IMR-90 (cell line): Measurements from ENCODE around the gene RASSF8. TPM values are rescaled to one million over a fixed set of nuclear protein-coding genes. Genes with fewer than 3 reads are reported as not detected.

Source experiments
- ATAC-seq: fragments of 200-7000 bp; cut with Tn5 transposase; 2 replicates; pipeline ENCODE4 v1.9.1; 2020; ENCODE audit warnings: low read depth, mild to moderate bottlenecking, moderate library complexity
- BruUV-seq: library from RNA; stranded (reverse); fragments of 400-500 nt; replicated peaks from 2 replicates; lab custom pipeline; 2021; lab: Mats Ljungman, UMichigan
- CTCF ChIA-PET: fragments of 300-600 bp; formaldehyde crosslinking; extraction: SDS; loops from one replicate; lab custom pipeline; 2021; ENCODE audit warnings: antibody characterized with exemption; lab: Yijun Ruan, JAX
- POLR2A ChIA-PET: fragments of 300-600 bp; sonication (Branson Sonifier 250); formaldehyde crosslinking; loops from one replicate; lab custom pipeline; 2022; ENCODE audit warnings: antibody characterized with exemption; ENCODE audit not compliant: unreplicated experiment; lab: Charles Lee
- DNase-seq: peaks from one replicate; pipeline ENCODE4 v3.0.0; 2013
- H2AFZ ChIP-seq: replicated peaks from 2 replicates; pipeline ENCODE3; 2013; ENCODE audit warnings: low read length, mild to moderate bottlenecking; ENCODE audit not compliant: poor library complexity
- H2AK5ac ChIP-seq: 2 replicates; pipeline ENCODE4 v1.6.1; 2013; ENCODE audit warnings: low read depth, low read length, inconsistent platforms
- H2AK9ac ChIP-seq: replicated peaks from 2 replicates; pipeline ENCODE3; 2013; ENCODE audit warnings: mild to moderate bottlenecking, low read depth, low read length, moderate library complexity; ENCODE audit not compliant: poor library complexity
- H2BK120ac ChIP-seq: 2 replicates; pipeline ENCODE4 v1.6.1; 2013; ENCODE audit warnings: low read depth, low read length, inconsistent platforms
- H2BK15ac ChIP-seq: 3 replicates; pipeline ENCODE4 v1.6.1; 2013; ENCODE audit warnings: low read depth, low read length, inconsistent platforms
- H2BK20ac ChIP-seq: 2 replicates; pipeline ENCODE4 v1.6.1; 2013; ENCODE audit warnings: low read depth, mild to moderate bottlenecking, inconsistent platforms, low read length, moderate library complexity
- H2BK5ac ChIP-seq: 2 replicates; pipeline ENCODE4 v1.6.1; 2013; ENCODE audit warnings: mild to moderate bottlenecking, low read depth, low read length, inconsistent platforms; ENCODE audit not compliant: poor library complexity, severe bottlenecking
- H3K14ac ChIP-seq: replicated peaks from 2 replicates; pipeline ENCODE4 v1.6.1; 2013; ENCODE audit warnings: low read depth, low read length, inconsistent platforms
- H3K18ac ChIP-seq: 2 replicates; pipeline ENCODE4 v1.6.1; 2013; ENCODE audit warnings: low read depth, low read length, control low read depth
- H3K23ac ChIP-seq: 2 replicates; pipeline ENCODE4 v1.6.1; 2013; ENCODE audit warnings: low read depth, low read length, inconsistent platforms
- H3K27ac ChIP-seq: 2 replicates; pipeline ENCODE4 v1.5.1; 2013; ENCODE audit warnings: mild to moderate bottlenecking, control low read depth, low read length; ENCODE audit not compliant: insufficient read depth
- H3K27me3 ChIP-seq: 2 replicates; pipeline ENCODE4 v1.6.1; 2013; ENCODE audit warnings: low read length; ENCODE audit not compliant: control insufficient read depth, insufficient read depth
- H3K36me3 ChIP-seq: 2 replicates; pipeline ENCODE4 v1.6.1; 2013; ENCODE audit warnings: low read length, mixed read lengths; ENCODE audit not compliant: control insufficient read depth, insufficient read depth
- H3K4ac ChIP-seq: 2 replicates; pipeline ENCODE4 v1.6.1; 2013; ENCODE audit warnings: low read depth, low read length, inconsistent platforms
- H3K4me1 ChIP-seq: 2 replicates; pipeline ENCODE4 v1.6.1; 2013; ENCODE audit warnings: low read length, mixed read lengths; ENCODE audit not compliant: control insufficient read depth, insufficient read depth
- H3K4me2 ChIP-seq: 2 replicates; pipeline ENCODE4 v1.6.1; 2013; ENCODE audit warnings: low read depth, mild to moderate bottlenecking, control low read depth, low read length, moderate library complexity
- H3K4me3 ChIP-seq: 2 replicates; pipeline ENCODE4 v1.5.1; 2013; ENCODE audit warnings: low read depth, mild to moderate bottlenecking, control low read depth, low read length, moderate library complexity; ENCODE audit not compliant: insufficient read depth
- H3K56ac ChIP-seq: 2 replicates; pipeline ENCODE4 v1.6.1; 2013; ENCODE audit warnings: low read length, inconsistent platforms; ENCODE audit not compliant: insufficient read depth; ENCODE audit errors: extremely low read depth
- H3K79me1 ChIP-seq, 2 experiments: 2 replicates each; pipeline ENCODE4 v1.6.1; 2013; ENCODE audit warnings: low read length in 2 of 2, inconsistent platforms in 1 of 2, low read depth in 1 of 2
- H3K9ac ChIP-seq: 2 replicates; pipeline ENCODE4 v1.6.1; 2013; ENCODE audit warnings: low read depth, low read length, control low read depth
- H3K9me1 ChIP-seq: 2 replicates; pipeline ENCODE4 v1.6.1; 2013; ENCODE audit warnings: low read length, inconsistent platforms; ENCODE audit not compliant: insufficient read depth
- H3K9me3 ChIP-seq: 2 replicates; pipeline ENCODE4 v1.6.1; 2013; ENCODE audit warnings: low read length; ENCODE audit not compliant: control insufficient read depth, insufficient read depth
- H4K20me1 ChIP-seq: 2 replicates; pipeline ENCODE4 v1.6.1; 2013; ENCODE audit warnings: low read length, inconsistent platforms; ENCODE audit not compliant: insufficient read depth
- H4K5ac ChIP-seq: 2 replicates; pipeline ENCODE4 v1.6.1; 2013; ENCODE audit warnings: mild to moderate bottlenecking, low read depth, low read length, control low read depth
- H4K8ac ChIP-seq, 2 experiments: 2 replicates each; pipeline ENCODE4 v1.6.1; 2013; ENCODE audit warnings: low read depth in 2 of 2, low read length in 2 of 2, control low read depth in 1 of 2, inconsistent platforms in 1 of 2
- H4K91ac ChIP-seq: 2 replicates; pipeline ENCODE4 v1.6.1; 2013; ENCODE audit warnings: low read depth, low read length, inconsistent platforms; ENCODE audit not compliant: insufficient read depth
- BHLHE40 ChIP-seq: fragments of 150-350 bp; IDR thresholded peaks from 2 replicates; pipeline ENCODE4 v1.6.1; 2016; ENCODE audit warnings: mild to moderate bottlenecking, low read depth, low read length
- CEBPB ChIP-seq: IDR thresholded peaks from 2 replicates; pipeline ENCODE4 v1.6.1; 2012; ENCODE audit warnings: low read depth, low read length, improper control_type of control experiment
- CHD1 ChIP-seq: IDR thresholded peaks from 2 replicates; pipeline ENCODE4 v1.6.1; 2012; ENCODE audit warnings: low read depth, low read length, improper control_type of control experiment
- CTCF ChIP-seq: conservative IDR thresholded peaks from 2 replicates; pipeline ENCODE4 v1.5.1; 2012; ENCODE audit warnings: mild to moderate bottlenecking, low read depth, low read length, improper control_type of control experiment
- ELK1 ChIP-seq: fragments of 150-350 bp; IDR thresholded peaks from 2 replicates; pipeline ENCODE4 v1.6.1; 2016; ENCODE audit warnings: low read depth, mild to moderate bottlenecking, low read length, moderate library complexity, borderline replicate concordance
- FOS ChIP-seq: fragments of 150-350 bp; IDR thresholded peaks from 2 replicates; pipeline ENCODE4 v1.6.1; 2016; ENCODE audit warnings: low read depth, low read length
- MAFK ChIP-seq: IDR thresholded peaks from 2 replicates; pipeline ENCODE4 v1.6.1; 2012; ENCODE audit warnings: low read depth, low read length, improper control_type of control experiment
- MAZ ChIP-seq: IDR thresholded peaks from 2 replicates; pipeline ENCODE4 v1.6.1; 2012; ENCODE audit warnings: low read depth, mild to moderate bottlenecking, low read length, improper control_type of control experiment, moderate library complexity, borderline replicate concordance
- MXI1 ChIP-seq: IDR thresholded peaks from 2 replicates; pipeline ENCODE4 v1.6.1; 2012; ENCODE audit warnings: low read depth, mild to moderate bottlenecking, low read length, moderate library complexity, borderline replicate concordance
- NFE2L2 ChIP-seq: fragments of 150-350 bp; IDR thresholded peaks from 2 replicates; pipeline ENCODE4 v1.6.1; 2016; ENCODE audit warnings: low read depth, mild to moderate bottlenecking, low read length
- POLR2A ChIP-seq: IDR thresholded peaks from 2 replicates; pipeline ENCODE4 v1.6.1; 2012; ENCODE audit warnings: mild to moderate bottlenecking, low read depth, low read length
- RAD21 ChIP-seq: IDR thresholded peaks from 2 replicates; pipeline ENCODE4 v1.6.1; 2012; ENCODE audit warnings: low read length, improper control_type of control experiment
- RCOR1 ChIP-seq: IDR thresholded peaks from 2 replicates; pipeline ENCODE4 v1.6.1; 2012; ENCODE audit warnings: mild to moderate bottlenecking, low read length, improper control_type of control experiment; ENCODE audit not compliant: insufficient replicate concordance
- RFX5 ChIP-seq: IDR thresholded peaks from 2 replicates; pipeline ENCODE4 v1.8.0; 2012; ENCODE audit warnings: low read depth, mild to moderate bottlenecking, low read length, moderate library complexity
- SMC3 ChIP-seq: fragments of 150-350 bp; IDR thresholded peaks from 2 replicates; pipeline ENCODE4 v1.6.1; 2016; ENCODE audit warnings: low read depth, mild to moderate bottlenecking, antibody characterized with exemption, low read length, moderate library complexity
- USF2 ChIP-seq: fragments of 150-350 bp; IDR thresholded peaks from 2 replicates; pipeline ENCODE4 v1.6.1; 2017; ENCODE audit warnings: mild to moderate bottlenecking, antibody characterized with exemption, low read length, low read depth
- WGBS, 2 experiments: methylation state at CpG; one replicate each; pipeline versions ENCODE4 v1.1.5 to v1.1.7; 2013; ENCODE audit warnings: missing lambda C conversion rate in 2 of 2; ENCODE audit not compliant: insufficient read length in 1 of 2; ENCODE audit errors: extremely low coverage in 2 of 2; 5-methylcytosine and 5-hydroxymethylcytosine counted together
- dilution Hi-C: fragments of 300-500 bp; cut with HindIII; formaldehyde crosslinking; loops from one replicate; pipeline ENCODE4 v1.14.3; 2018; ENCODE audit warnings: low sequenced_read_pairs; ENCODE audit not compliant: unreplicated experiment
- in situ Hi-C: fragments of 300-500 bp; cut with MboI; formaldehyde crosslinking; loops from 3 replicates; pipeline ENCODE4 v1.14.3; 2019; ENCODE audit warnings: low sequenced_read_pairs, inconsistent platforms, mixed read lengths
- intact Hi-C: fragments of 100-400 bp; cut with micrococcal nuclease; formaldehyde crosslinking; loops from 2 replicates; pipeline ENCODE4 v1.10.0; 2022
- polyA plus RNA-seq, 3 experiments: library from polyadenylated mRNA; depleted of rRNA; stranded (reverse); fragments of >200 nt; gene quantifications; 2 replicates each; pipeline ENCODE4 v1.2.3, GENCODE V29; 2012; ENCODE audit warnings: low replicate concordance in 1 of 3
- total RNA-seq: library from RNA; depleted of rRNA; stranded (reverse); fragments of >200 nt; gene quantifications from 2 replicates; pipeline ENCODE4 v1.2.3, GENCODE V29; 2012

RASSF8 gene
- total and polyA plus RNA-seq, 2 of the 4 experiments (the other 2 are of a cell fraction), result 10.8 to 50.5 TPM

GRCh38 chr12:25932971-25933370, 25.5 kb upstream of the RASSF8 start:
- H3K23ac ChIP-seq, result no peak overlapping the region
- no peak overlapping the region for H3K14ac ChIP-seq
- in situ Hi-C loops (no loop called here), dilution Hi-C loops (no loop called here), intact Hi-C loops (loop anchor here (5.0 to 10.0 kb wide), 2 partner anchors 36 to 68 kb away; no protein-coding TSS in a partner anchor)
- no peak overlapping the region for H4K5ac ChIP-seq
- TF ChIP-seq POLR2A (no peak), ELK1 (no peak), SMC3 (no peak), MAFK (no peak), NFE2L2 (no peak), CHD1 (no peak), MAZ (no peak), USF2 (no peak), RCOR1 (no peak), MXI1 (no peak), RFX5 (no peak), CEBPB (no peak), FOS (no peak), BHLHE40 (no peak), CTCF (no peak), RAD21 (no peak)
- H3K9ac ChIP-seq, result no peak overlapping the region
- H3K56ac ChIP-seq, result no peak overlapping the region
- H2AFZ ChIP-seq, result no peak overlapping the region
- CTCF ChIA-PET, result no interaction called here
- no peak overlapping the region for H2BK120ac ChIP-seq
- no peak overlapping the region for H3K18ac ChIP-seq
- no peak overlapping the region for H3K4ac ChIP-seq
- H4K91ac ChIP-seq, result no peak overlapping the region
- H2AK9ac ChIP-seq, result no peak overlapping the region
- no peak overlapping the region for H3K4me3 ChIP-seq
- no peak overlapping the region for H3K4me2 ChIP-seq
- no peaks in the 10 kb centered on the region for H3K79me1 ChIP-seq
- no peaks in the 10 kb centered on the region for H4K20me1 ChIP-seq
- WGBS, 2 experiments, result no CpG with 5 or more reads among the region's 4 CpGs
- POLR2A ChIA-PET, result no interaction called here
- no peaks in the 10 kb centered on the region for H3K36me3 ChIP-seq
- no peak overlapping the region for H2BK20ac ChIP-seq
- H2BK5ac ChIP-seq, result no peak overlapping the region
- no peaks in the 10 kb centered on the region for H3K9me1 ChIP-seq
- no TSS peak for BruUV-seq
- H2BK15ac ChIP-seq, result no peak overlapping the region
- no peak overlapping the region for H4K8ac ChIP-seq
- no peak for DNase-seq
- H2AK5ac ChIP-seq, result no peak overlapping the region
- no peaks in the 10 kb centered on the region for H3K4me1 ChIP-seq
- H3K27me3 ChIP-seq, result no peaks in the 10 kb centered on the region; the same call in 1 of the 2 replicates
- no peaks in the 10 kb centered on the region for H3K9me3 ChIP-seq
- ATAC-seq, result no peak
- H3K27ac ChIP-seq, result no peak overlapping the region
